Endothelial cell of umbilical vein (primary cell): ENCODE results near the gene GALNT13. TPM values are rescaled to one million over a fixed set of nuclear protein-coding genes. Genes with fewer than 3 reads are reported as not detected.

Experiments used
- BruUV-seq: library from RNA; stranded (reverse); fragments of 400-500 nt; replicated peaks from 2 replicates; lab custom pipeline; 2021; lab: Mats Ljungman, UMichigan
- CTCF ChIA-PET: fragments of 300-600, 350-600 bp; sonication (Branson Sonifier 250); formaldehyde crosslinking; loops from one replicate; lab custom pipeline; 2021; ENCODE audit warnings: antibody characterized with exemption, inconsistent platforms; lab: Charles Lee
- POLR2A ChIA-PET: fragments of 300-600, 350-600 bp; sonication (Branson Sonifier 250); formaldehyde crosslinking; loops from one replicate; lab custom pipeline; 2021; ENCODE audit warnings: antibody characterized with exemption, inconsistent platforms; lab: Charles Lee
- DNase-seq: peaks from one replicate; pipeline ENCODE4 v3.0.0-alpha.2; 2011; ENCODE audit warnings: low read depth, low spot score
- FAIRE-seq: peaks from 2 replicates; lab custom pipeline; 2011; peaks lifted over from hg19 to GRCh38; lab: Jason Lieb, UNC
- H2AFZ ChIP-seq: 2 replicates; pipeline ENCODE4 v1.6.0; 2012; ENCODE audit warnings: low read depth, low read length, control low read depth, inconsistent platforms
- H3K27ac ChIP-seq: 2 replicates; pipeline ENCODE4 v1.5.1; 2011; ENCODE audit warnings: low read depth, mild to moderate bottlenecking, control low read depth, low read length, moderate library complexity; ENCODE audit not compliant: insufficient read depth
- H3K27me3 ChIP-seq, 2 experiments: 2 replicates each; pipeline versions ENCODE4 v1.6.0 to v1.6.1; 2011; ENCODE audit warnings: low read length in 2 of 2, mixed read lengths in 1 of 2; ENCODE audit not compliant: control insufficient read depth in 2 of 2, insufficient read depth in 2 of 2
- H3K36me3 ChIP-seq, 2 experiments: 2 replicates in 1 of 2; 3 replicates in 1 of 2; pipeline ENCODE4 v1.5.1; 2011; ENCODE audit warnings: low read length in 2 of 2, mild to moderate bottlenecking in 1 of 2, moderate library complexity in 1 of 2; ENCODE audit not compliant: control insufficient read depth in 2 of 2, insufficient read depth in 2 of 2; ENCODE audit errors: extremely low read depth in 1 of 2
- H3K4me1 ChIP-seq: 3 replicates; pipeline ENCODE4 v1.5.1; 2011; ENCODE audit warnings: mild to moderate bottlenecking, low read length; ENCODE audit not compliant: control insufficient read depth, insufficient read depth; ENCODE audit errors: extremely low read depth
- H3K4me2 ChIP-seq: 2 replicates; pipeline ENCODE4 v1.6.1; 2011; ENCODE audit warnings: low read length, control low read depth, mixed read lengths; ENCODE audit not compliant: insufficient read depth
- H3K4me3 ChIP-seq, 3 experiments: fragments of 200-600 bp in 1 of 3; sonication (generic), shearing (Covaris generic) in 1 of 3; replicated peaks in 1 of 3; 2 replicates each; pipeline ENCODE4 v1.5.1; 2011 to 2016; ENCODE audit warnings: control low read depth in 3 of 3, low read length in 3 of 3, mild to moderate bottlenecking in 2 of 3, inconsistent platforms in 1 of 3, low read depth in 1 of 3, moderate library complexity in 1 of 3; ENCODE audit not compliant: insufficient read depth in 1 of 3
- H3K79me2 ChIP-seq: 2 replicates; pipeline ENCODE4 v1.6.0; 2012; ENCODE audit warnings: low read length, inconsistent platforms; ENCODE audit not compliant: control insufficient read depth, insufficient read depth
- H3K9ac ChIP-seq: replicated peaks from 2 replicates; pipeline ENCODE3; 2011; ENCODE audit warnings: low read length, control low read depth; ENCODE audit not compliant: insufficient read depth; ENCODE audit errors: extremely low read depth
- H3K9me1 ChIP-seq: replicated peaks from 3 replicates; pipeline ENCODE4 v1.6.0; 2011; ENCODE audit warnings: mild to moderate bottlenecking, low read length; ENCODE audit not compliant: control insufficient read depth, insufficient read depth; ENCODE audit errors: extremely low read depth
- H3K9me3 ChIP-seq: replicated peaks from 2 replicates; pipeline ENCODE4 v1.5.1; 2012; ENCODE audit warnings: low read length, inconsistent platforms; ENCODE audit not compliant: control insufficient read depth, insufficient read depth
- H4K20me1 ChIP-seq: replicated peaks from 2 replicates; pipeline ENCODE3; 2011; ENCODE audit warnings: mild to moderate bottlenecking, low read length; ENCODE audit not compliant: control insufficient read depth, insufficient read depth; ENCODE audit errors: extremely low read depth
- CTCF ChIP-seq, 2 donors: IDR thresholded peaks; 1 replicate in 1 of 2; 2 replicates in 1 of 2; pipeline ENCODE4 v1.5.1; 2011; ENCODE audit warnings: low read length in 2 of 2, mild to moderate bottlenecking in 2 of 2, moderate library complexity in 2 of 2, control low read depth in 1 of 2, inconsistent platforms in 1 of 2, low read depth in 1 of 2; ENCODE audit not compliant: insufficient read depth in 1 of 2; ENCODE audit errors: extremely low read depth in 1 of 2
- EZH2 ChIP-seq: IDR thresholded peaks from 2 replicates; pipeline ENCODE4 v1.6.1; 2012; ENCODE audit warnings: borderline replicate concordance, low read depth, mild to moderate bottlenecking, moderate library complexity, low read length, inconsistent platforms; ENCODE audit not compliant: severe bottlenecking
- FOS ChIP-seq: IDR thresholded peaks from 2 replicates; pipeline ENCODE4 v1.6.1; 2011; ENCODE audit warnings: mild to moderate bottlenecking, low read length, moderate library complexity, borderline replicate concordance; ENCODE audit not compliant: insufficient read depth
- GATA2 ChIP-seq: IDR thresholded peaks from 2 replicates; pipeline ENCODE4 v1.7.0; 2011; ENCODE audit warnings: low read depth, mild to moderate bottlenecking, moderate library complexity, mixed read lengths, low read length; ENCODE audit not compliant: insufficient read length, insufficient read depth
- JUN ChIP-seq: IDR thresholded peaks from 2 replicates; pipeline ENCODE4 v1.6.1; 2011; ENCODE audit warnings: borderline replicate concordance, low read depth; ENCODE audit not compliant: insufficient read length, insufficient read depth
- MAX ChIP-seq: IDR thresholded peaks from 2 replicates; pipeline ENCODE4 v1.6.1; 2011; ENCODE audit not compliant: insufficient read depth, insufficient read length
- MYC ChIP-seq: IDR thresholded peaks from one replicate; pipeline ENCODE4 v1.6.1; 2011; ENCODE audit warnings: mild to moderate bottlenecking, low read depth, low read length
- POLR2A ChIP-seq: IDR thresholded peaks from 2 replicates; pipeline ENCODE4 v1.6.1; 2012; ENCODE audit warnings: low read depth, mild to moderate bottlenecking, control low read depth, low read length
- POLR2AphosphoS5 ChIP-seq: IDR thresholded peaks from 2 replicates; pipeline ENCODE4 v1.6.1; 2012; ENCODE audit warnings: low read depth, mild to moderate bottlenecking, control low read depth, low read length, moderate library complexity; ENCODE audit not compliant: insufficient read depth
- dilution Hi-C: fragments of 300-500 bp; cut with MboI; formaldehyde crosslinking; loops from one replicate; pipeline ENCODE4 v1.15.0; 2019; ENCODE audit warnings: low sequenced_read_pairs; ENCODE audit not compliant: extremely low pct_ligation_motif_present
- intact Hi-C: fragments of 100-400 bp; cut with micrococcal nuclease; formaldehyde crosslinking; loops from one replicate; pipeline ENCODE4 v1.10.0; 2022
- polyA plus RNA-seq, 4 experiments: library from polyadenylated mRNA; depleted of rRNA in 3 of 4; stranded (reverse) in 3 of 4; unstranded in 1 of 4; fragments of >200 nt; gene quantifications; 2 replicates each; pipeline versions ENCODE4 v1.2.1 to v1.2.3, GENCODE V29; 2011 to 2012; ENCODE audit warnings: missing spikeins in 1 of 4
- total RNA-seq: library from RNA; stranded (reverse); gene quantifications from 2 replicates; pipeline ENCODE4 v1.2.3, GENCODE V29; 2021

Gene GALNT13
- total and polyA plus RNA-seq, 2 donors (not counting 3 experiments of a cell fraction or from before 2014, with no cell fraction given) = 0.06 TPM; not detected in 1

GRCh38 chr2:154306266-154306970 is 434.7 kb downstream of the GALNT13 start:
- TF ChIP-seq MYC (no peak), MAX (no peak), POLR2A (no peak), GATA2 (no peak), EZH2 (no peak), FOS (no peak), JUN (no peak)
- DNase-seq (no peak), FAIRE-seq (no peak)
- Histone ChIP-seq H3K4me1 (no peaks in the 10 kb centered on the region), H3K4me3 (no peak overlapping the region), H3K4me2 (no peak overlapping the region), H4K20me1 (no peaks in the 10 kb centered on the region), H3K79me2 (no peaks in the 10 kb centered on the region), H2AFZ (no peak overlapping the region), H3K9me3 (no peaks in the 10 kb centered on the region), H3K9me1 (no peaks in the 10 kb centered on the region), H3K9ac (no peak overlapping the region), H3K36me3 (no peaks in the 10 kb centered on the region), H3K27ac (no peak overlapping the region), H3K27me3 (no peaks in the 10 kb centered on the region)
- CTCF ChIA-PET = no interaction called here
- dilution Hi-C loops (no loop called here), intact Hi-C loops (no loop called here)
- POLR2A ChIA-PET = no interaction called here
- BruUV-seq = no TSS peak

- H3K27me3 ChIP-seq = no peaks in the 10 kb centered on the region
- no peak overlapping the region for H3K27ac ChIP-seq
- POLR2A ChIA-PET = no interaction called here
- H3K9me1 ChIP-seq = no peaks in the 10 kb centered on the region
- dilution Hi-C loops (no loop called here), intact Hi-C loops (no loop called here)
- CTCF ChIA-PET = no interaction called here
- H3K9ac ChIP-seq = no peak overlapping the region
- FAIRE-seq (no peak), DNase-seq (no peak)
- BruUV-seq = no TSS peak
- no peak overlapping the region for H2AFZ ChIP-seq
- H3K4me1 ChIP-seq = no peaks in the 10 kb centered on the region
- H4K20me1 ChIP-seq = no peaks in the 10 kb centered on the region
- no peak overlapping the region for H3K4me2 ChIP-seq
- no peaks in the 10 kb centered on the region for H3K79me2 ChIP-seq
- no peaks in the 10 kb centered on the region for H3K9me3 ChIP-seq
- no peaks in the 10 kb centered on the region for H3K36me3 ChIP-seq
- H3K4me3 ChIP-seq = no peak overlapping the region
- TF ChIP-seq FOS = no peak
- TF ChIP-seq JUN = no peak
- no peak for TF ChIP-seq POLR2A
- TF ChIP-seq CTCF (IDR thresholded peaks at IDR 0.05; ENCODE audit: extremely low read depth in 1 of 2, insufficient read depth in 1 of 2, low read depth in 1 of 2, low read length in 2 of 2) = no peak
- TF ChIP-seq POLR2AphosphoS5 = no peak
- TF ChIP-seq MAX = no peak
- no peak for TF ChIP-seq MYC
Measured at GRCh38 chr2:154307007-154307406, 435.3 kb downstream of the GALNT13 start.
